GM18507 (cell line): ENCODE measurements around the gene CASP10.
A peak's percentile ranks its signal among the peaks of the same experiment; 100 is the strongest.
"Not testable (repeated sequence)": the region's sequence is repeated elsewhere in the genome, so short reads cannot be mapped to it uniquely, and the experiment has no call there.

Experiments used
- DNase-seq: peaks from one replicate; pipeline ENCODE4 v3.0.0; 2011; ENCODE audit warnings: low read depth; ENCODE audit not compliant: insufficient read length; ENCODE audit errors: extremely low spot score
- FAIRE-seq: peaks from 2 replicates; lab custom pipeline; 2011; peaks lifted over from hg19 to GRCh38; lab: Jason Lieb, UNC

The CASP10 gene

DNA sequence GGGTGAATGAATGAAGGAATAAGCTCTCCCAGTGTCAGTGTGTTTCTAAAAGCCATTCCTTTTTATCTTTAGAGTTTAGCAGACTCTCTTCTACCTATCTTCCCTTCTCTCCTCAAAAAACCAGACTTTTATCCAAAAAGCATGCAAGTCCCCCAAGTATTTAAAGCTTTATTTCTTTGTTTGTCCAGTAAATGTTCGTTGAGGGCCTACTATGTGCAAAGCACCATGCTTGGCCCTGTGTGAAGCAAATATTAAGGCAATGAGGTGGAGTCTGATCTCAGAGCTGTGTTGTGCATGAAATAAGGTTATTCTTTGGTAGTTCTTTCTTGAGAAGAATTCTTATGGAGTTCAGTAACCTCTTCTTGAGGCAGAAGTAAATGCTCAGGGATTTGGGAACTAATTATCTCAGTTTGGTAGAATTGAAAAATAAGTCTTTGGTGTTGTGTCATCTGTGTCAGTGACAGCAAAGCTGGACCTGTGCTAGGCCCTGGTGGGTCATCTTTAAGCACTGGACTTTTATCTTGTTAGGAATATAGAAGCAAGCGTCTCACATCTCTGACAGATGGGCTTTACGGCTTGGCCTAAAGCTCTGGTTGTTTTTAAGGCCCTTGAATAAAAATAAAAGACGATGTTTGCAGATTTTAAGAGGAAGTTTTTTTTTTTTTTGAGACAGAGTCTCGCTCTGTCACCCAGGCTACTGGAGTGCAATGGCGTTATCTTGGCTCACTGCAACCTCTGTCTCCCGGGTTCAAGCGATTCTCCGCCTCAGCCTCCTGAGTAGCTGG is 28.1 kb upstream of the CASP10 start:
- no peak for FAIRE-seq

GRCh38 chr2:201156036-201156435 is 26.9 kb upstream of the CASP10 start:
- DNase-seq (no peak), FAIRE-seq (no peak)

More for the DNA sequence above, 28.1 kb upstream of the CASP10 start:
- DNase-seq = no peak

DNA sequence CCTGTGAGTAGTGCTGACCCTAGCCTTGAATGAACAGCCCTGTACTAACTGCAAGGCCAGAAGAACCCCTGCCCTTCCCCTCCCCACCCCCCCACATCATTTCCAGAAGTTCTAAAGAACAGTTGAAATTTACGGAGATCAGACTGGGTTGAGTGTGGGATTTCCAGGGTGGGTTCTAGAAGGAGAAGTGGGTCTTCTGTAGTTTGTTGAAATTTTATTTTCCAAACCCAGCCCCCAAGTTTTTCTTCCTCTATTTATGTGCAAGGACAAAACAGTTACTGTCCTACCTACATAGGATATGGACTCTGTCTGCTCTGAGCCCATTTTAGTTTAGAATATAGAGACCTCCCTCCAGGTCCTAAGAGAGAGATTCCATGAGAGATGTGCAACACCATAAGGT is 26.3 kb upstream of the CASP10 start:
- no peak for FAIRE-seq
- DNase-seq = no peak

DNA sequence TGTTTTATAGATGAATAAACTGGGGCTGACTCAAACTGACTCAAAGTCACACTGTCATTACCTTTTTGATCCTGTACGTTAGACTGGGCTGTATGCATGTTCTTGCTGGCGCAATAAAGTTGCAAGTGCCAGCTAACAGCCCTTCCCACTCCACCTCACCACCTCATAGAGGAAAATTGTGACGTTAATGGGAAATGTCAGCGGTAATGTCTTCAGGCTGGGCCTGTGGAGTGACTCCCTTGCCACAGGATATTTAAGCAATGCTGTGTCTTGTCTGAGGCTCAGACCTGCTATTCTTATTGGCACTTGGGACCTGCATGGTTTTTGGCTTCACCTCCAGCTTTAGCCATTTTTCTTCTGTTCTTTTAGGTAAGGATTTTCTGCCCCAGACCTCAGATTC is 25.2 kb upstream of the CASP10 start:
- no peak for FAIRE-seq
- no peak for DNase-seq

- FAIRE-seq = peak; percentile 85
- peak; percentile 39 for DNase-seq
These were observed 24.6 kb upstream of the CASP10 start for GRCh38 chr2:201158111-201158929.

DNA sequence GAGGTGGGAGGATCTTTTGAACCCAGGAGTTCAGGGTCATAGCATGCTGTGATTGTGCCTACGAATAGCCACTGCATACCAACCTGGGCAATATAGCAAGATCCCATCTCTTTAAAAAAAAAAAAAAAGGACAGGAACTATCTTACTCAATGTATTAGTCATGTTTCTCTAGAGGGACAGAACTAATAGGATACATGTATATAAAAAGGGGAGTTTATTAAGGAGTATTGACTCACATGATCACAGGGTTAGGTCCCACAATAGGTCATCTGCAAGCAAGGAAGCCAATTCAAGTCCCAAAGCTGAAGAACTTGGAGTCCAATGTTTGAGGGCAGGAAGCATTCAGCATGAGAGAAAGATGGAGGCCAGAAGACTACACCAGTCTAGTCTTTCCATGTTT is 18.8 kb upstream of the CASP10 start:
- FAIRE-seq = no peak
- DNase-seq = no peak

DNA sequence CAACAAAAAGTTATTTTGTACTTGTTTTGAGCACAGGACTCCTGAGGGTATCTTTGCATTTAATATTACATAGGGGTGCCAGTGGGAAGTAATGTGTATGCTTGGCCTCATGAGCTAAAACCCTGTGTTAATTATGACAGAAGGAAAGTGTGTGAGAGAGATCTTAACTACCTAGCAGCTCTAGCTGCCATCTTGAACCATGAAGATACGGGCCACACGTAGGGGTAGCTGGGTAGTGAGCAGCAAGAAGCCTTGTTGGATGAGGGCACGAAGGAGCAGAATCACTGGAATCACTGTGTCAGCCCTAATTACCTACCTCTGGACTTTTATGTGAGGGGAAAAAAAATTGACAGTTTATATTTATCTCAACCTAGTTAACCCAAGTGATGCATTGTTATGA is 15.4 kb upstream of the CASP10 start:
- DNase-seq (no peak), FAIRE-seq (no peak)

DNA sequence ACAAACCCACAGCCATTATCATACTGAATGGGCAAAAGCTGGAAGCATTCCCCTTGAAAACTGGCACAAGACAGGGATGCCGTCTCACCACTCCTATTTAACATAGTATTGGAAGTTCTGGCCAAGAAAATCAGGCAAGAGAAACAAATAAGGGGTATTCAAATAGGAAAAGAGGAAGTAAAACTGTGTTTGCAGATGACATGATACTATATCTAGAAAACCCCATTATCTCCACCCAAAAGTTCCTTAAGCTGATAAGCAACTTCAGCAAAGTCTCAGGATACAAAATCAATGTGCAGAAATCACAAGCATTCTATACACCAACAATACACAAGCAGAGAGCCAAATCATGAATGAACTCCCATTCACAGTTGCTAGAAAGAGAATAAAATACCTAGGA is 14.4 kb upstream of the CASP10 start:
- DNase-seq, FAIRE-seq: not testable (repeated sequence)

- no peak for FAIRE-seq
- no peak for DNase-seq
These were observed 11.6 kb upstream of the CASP10 start for GRCh38 chr2:201171259-201171814.

- FAIRE-seq (no peak), DNase-seq (no peak)
These were observed 10.7 kb upstream of the CASP10 start for GRCh38 chr2:201172279-201172678.

DNA sequence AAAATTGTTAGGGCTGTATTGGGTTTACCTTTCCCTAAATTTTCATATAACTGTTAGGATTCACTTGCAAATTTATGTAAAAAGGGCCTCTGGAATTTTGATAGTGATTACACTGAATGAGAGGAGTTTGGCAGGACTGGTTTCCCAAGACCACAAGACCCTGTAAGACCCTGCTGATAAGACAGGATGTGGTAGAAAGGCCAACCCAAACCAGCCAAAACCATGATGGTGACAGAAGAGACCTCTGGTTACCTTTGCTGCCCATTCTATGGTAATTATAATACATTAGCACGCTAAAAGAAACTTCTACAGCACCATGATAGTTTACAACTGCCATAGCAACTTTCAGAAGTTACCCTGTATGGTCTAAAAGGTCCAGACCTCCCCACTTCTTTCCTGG is 8.3 kb upstream of the CASP10 start:
- no peak for DNase-seq
- FAIRE-seq = no peak

GRCh38 chr2:201176081-201176481 is 6.9 kb upstream of the CASP10 start:
- DNase-seq = no peak
- FAIRE-seq = no peak

GRCh38 chr2:201180010-201180409 is 2.9 kb upstream of the CASP10 start:
- DNase-seq (no peak), FAIRE-seq (no peak)

DNA sequence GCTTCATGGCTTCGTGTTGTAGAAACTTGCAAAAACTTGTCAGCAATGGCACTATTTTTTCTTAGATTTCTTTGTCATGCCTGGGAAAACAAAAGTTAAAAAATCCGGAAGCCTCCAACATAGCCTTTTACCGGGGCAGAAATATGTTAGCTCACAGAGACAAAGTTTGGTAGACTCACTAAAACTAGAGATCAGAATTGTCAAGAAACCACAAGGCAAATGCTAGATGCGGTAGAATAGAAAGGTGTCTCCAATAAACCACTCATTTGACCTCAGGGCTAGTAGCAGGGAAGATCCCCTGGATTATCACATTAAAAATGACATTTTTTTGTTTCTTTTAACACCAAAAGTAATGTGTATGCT is 405 bp downstream of the CASP10 start:
- no peak for FAIRE-seq
- no peak for DNase-seq

GRCh38 chr2:201183835-201184234 is 894 bp downstream of the CASP10 start:
- not testable (repeated sequence) for FAIRE-seq, DNase-seq

- not testable (repeated sequence) for FAIRE-seq, DNase-seq
These were observed 1.3 kb downstream of the CASP10 start for GRCh38 chr2:201184248-201184647.

DNA sequence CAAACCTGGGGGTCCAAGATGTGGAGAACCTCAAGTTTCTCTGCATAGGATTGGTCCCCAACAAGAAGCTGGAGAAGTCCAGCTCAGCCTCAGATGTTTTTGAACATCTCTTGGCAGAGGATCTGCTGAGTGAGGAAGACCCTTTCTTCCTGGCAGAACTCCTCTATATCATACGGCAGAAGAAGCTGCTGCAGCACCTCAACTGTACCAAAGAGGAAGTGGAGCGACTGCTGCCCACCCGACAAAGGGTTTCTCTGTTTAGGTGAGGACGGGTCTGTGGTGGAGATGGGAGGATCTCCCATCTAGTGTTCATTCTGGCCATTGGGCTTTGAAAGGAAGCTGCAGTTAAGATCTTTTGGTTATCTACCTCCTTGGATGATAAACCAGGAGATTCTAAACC is 2.9 kb downstream of the CASP10 start:
- FAIRE-seq (no peak), DNase-seq (no peak)

- no peak for DNase-seq
- no peak for FAIRE-seq
These were observed 4.0 kb downstream of the CASP10 start for GRCh38 chr2:201186982-201187381.

GRCh38 chr2:201188449-201188848 is 5.5 kb downstream of the CASP10 start:
- no peak for FAIRE-seq

DNA sequence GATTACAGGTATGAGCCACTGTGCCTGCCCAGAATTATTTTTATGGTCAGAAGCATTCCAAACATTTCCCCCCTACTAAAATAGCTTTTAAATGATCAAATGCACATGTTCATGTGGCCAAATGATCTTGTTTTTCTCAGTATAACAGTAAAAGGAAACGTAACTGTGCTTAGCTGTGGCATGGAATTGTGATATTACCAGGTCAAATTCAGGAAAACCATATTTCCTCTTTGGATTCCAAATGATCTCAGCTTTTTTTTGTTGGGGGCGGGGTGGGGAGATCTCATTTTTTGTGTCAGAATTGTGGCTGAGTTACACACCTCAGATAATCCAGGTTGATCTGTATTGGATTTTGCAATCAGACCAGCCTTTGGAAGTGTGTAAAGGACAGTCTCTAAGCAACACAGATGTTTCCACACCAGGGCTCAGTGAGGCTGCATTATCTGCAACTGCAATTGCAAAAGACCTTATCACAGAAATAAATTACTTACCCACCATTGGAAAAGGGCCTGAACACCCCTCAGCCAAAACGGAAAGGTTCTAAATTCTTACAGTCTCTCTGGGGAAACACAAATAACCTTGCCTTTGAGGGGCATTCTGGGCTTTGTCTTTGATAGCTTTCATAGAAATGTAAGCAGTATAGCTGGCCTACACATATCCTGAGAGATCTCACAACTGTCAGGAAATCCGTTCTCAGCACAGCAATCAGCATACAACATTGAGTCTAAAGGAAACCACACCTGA is 8.4 kb downstream of the CASP10 start:
- FAIRE-seq = peak; percentile 44
- DNase-seq = no peak

More at GRCh38 chr2:201188449-201188848, 5.5 kb downstream of the CASP10 start:
- DNase-seq = no peak
